Esophagus squamous epithelium (tissue), 4 donors: ENCODE data around the gene KAZN.

Experiments used
- POLR2A ChIP-seq, 4 donors: fragments of 450-650 bp; IDR thresholded peaks; one replicate each; pipeline ENCODE4 v1.6.1; 2017; ENCODE audit warnings: antibody characterized with exemption in 4 of 4, mild to moderate bottlenecking in 4 of 4, moderate library complexity in 3 of 4
- TF ChIP-seq, protein P1 (sequence below), 6 experiments: fragments of 450-650 bp in 4 of 6; fragments of 200-600 bp in 2 of 6; sonication (generic) in 2 of 6; IDR thresholded peaks; one replicate each; pipeline ENCODE4 v1.5.1; 2016 to 2019; ENCODE audit warnings: antibody characterized with exemption in 6 of 6, mild to moderate bottlenecking in 4 of 6, moderate library complexity in 4 of 6

DNA sequence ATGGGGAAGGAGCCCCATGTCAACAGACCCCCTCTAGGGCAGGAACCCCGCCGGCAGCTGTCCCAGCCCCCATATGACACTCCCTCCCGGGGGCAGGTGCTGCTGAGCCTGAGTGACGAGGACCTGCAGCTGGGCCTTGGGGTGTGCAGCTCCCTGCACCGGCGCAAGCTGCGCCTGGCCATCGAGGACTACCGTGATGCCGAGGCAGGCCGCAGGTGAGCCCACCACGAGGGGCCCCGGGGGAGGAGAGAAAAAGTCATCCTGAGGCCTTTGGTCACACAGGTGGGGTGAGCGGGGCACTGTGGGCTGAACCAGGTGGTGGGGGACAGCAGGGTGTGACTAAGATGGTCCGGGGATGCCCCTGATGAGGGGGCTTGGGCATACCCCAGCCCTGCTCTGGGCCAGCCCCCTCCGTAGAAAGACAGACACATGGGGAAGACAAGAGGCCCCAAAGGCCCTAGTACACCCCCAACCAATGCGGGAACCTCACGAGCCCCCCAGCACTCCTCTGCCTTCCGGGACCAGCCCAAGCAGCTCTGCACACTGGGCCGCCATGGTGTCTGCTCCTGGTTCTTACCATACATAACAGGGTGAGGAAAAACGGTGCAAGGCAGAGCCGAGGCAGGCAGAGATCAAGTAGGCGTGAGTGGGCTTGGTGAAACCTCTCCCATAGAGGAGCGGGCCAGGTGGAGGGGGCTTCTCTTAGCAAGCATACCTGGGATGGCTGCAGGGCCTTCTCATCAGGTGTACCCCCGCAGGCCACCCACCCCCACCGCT lies 496.4 kb downstream of the KAZN start:
- TF ChIP-seq, protein P1, sequence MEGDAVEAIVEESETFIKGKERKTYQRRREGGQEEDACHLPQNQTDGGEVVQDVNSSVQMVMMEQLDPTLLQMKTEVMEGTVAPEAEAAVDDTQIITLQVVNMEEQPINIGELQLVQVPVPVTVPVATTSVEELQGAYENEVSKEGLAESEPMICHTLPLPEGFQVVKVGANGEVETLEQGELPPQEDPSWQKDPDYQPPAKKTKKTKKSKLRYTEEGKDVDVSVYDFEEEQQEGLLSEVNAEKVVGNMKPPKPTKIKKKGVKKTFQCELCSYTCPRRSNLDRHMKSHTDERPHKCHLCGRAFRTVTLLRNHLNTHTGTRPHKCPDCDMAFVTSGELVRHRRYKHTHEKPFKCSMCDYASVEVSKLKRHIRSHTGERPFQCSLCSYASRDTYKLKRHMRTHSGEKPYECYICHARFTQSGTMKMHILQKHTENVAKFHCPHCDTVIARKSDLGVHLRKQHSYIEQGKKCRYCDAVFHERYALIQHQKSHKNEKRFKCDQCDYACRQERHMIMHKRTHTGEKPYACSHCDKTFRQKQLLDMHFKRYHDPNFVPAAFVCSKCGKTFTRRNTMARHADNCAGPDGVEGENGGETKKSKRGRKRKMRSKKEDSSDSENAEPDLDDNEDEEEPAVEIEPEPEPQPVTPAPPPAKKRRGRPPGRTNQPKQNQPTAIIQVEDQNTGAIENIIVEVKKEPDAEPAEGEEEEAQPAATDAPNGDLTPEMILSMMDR (IDR thresholded peaks at IDR 0.05): no peak
- no peak for TF ChIP-seq POLR2A (IDR thresholded peaks at IDR 0.05)
